GM18507 (cell line): Measurements from ENCODE around the gene TLK1.
A peak's percentile ranks its signal among the peaks of the same experiment; 100 is the strongest.
"Not testable (repeated sequence)": the region's sequence is repeated elsewhere in the genome, so short reads cannot be mapped to it uniquely, and the experiment has no call there.

Experiments used
- DNase-seq: peaks from one replicate; pipeline ENCODE4 v3.0.0; 2011; ENCODE audit warnings: low read depth; ENCODE audit not compliant: insufficient read length; ENCODE audit errors: extremely low spot score
- FAIRE-seq: peaks from 2 replicates; lab custom pipeline; 2011; peaks lifted over from hg19 to GRCh38; lab: Jason Lieb, UNC

The TLK1 gene

DNA sequence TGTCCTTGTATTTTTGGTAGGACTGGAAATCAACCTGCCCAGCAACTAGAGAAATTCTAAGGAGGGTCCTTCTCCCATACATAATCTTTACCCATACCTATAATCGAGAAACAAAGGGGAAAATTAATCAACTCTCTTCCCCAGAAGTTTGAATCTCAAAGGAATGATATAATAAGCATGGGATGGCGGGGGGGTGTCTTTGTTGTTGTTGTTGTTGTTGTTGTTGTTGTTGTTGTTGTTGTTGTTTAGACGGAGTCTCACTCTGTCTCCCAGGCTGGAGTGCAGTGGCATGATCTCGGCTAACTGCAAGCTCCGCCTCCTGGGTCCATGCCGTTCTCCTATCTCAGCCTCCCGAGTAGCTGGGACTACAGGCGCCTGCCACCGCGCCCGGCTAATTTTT lies 69.2 kb downstream of the TLK1 start:
- FAIRE-seq = not testable (repeated sequence)

DNA sequence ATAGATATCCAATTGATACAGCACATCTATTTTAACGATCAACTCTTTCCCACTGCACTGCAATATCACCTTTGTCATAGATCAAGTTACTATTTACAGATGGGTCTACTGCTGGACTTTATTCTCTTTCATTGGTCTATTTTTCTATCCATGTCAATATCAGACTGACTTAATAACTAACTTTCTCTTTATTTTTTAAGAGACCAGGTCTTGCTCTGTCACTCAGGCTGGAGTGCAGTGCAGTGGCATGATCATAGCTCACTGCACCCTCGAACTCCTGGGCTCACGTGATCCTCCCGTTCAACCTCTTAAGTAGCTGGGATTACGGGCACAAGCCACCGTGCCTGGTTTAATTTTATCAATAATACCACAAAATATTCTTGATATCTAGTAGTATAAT lies 71.2 kb downstream of the TLK1 start:
- FAIRE-seq = no peak

More for the DNA sequence above, 69.2 kb downstream of the TLK1 start:
- DNase-seq = not testable (repeated sequence)

DNA sequence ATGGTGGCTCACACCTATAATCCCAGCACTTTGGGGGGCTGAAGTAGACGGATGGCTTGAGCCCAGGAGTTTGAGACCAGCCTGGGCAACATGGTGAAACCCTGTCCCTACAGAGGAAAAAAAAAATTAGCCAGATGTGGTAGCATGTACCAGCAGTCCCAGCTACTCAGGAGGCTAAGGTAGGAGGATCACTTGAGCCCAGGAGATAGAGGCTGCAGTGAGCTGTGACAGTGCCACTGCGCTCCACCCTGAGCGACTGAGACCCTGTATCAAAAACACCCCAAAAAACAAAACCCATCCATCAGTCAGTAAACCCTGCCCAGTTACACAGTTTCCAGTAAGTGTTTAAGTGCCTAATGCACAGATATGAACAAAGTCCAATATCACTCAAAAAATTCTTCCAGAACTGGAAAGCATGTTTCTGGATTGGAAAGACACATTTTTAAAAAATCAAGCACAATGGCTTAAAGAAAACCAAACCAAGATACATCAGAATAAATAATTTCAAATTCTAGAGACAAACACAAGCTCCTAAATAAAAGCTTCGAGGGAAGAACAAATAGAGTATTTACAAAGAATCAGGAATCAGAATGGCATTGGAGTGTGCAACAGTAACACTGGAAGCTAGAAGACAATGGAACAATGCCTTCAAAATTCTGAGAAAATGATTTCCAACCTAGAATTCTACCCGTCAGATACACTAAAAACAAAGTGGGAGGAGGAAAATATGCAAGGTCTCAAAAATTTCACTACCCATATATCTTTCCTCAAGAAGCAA lies 72.4 kb downstream of the TLK1 start:
- DNase-seq (no peak), FAIRE-seq (no peak)

More for the DNA sequence above, 71.2 kb downstream of the TLK1 start:
- DNase-seq = no peak

DNA sequence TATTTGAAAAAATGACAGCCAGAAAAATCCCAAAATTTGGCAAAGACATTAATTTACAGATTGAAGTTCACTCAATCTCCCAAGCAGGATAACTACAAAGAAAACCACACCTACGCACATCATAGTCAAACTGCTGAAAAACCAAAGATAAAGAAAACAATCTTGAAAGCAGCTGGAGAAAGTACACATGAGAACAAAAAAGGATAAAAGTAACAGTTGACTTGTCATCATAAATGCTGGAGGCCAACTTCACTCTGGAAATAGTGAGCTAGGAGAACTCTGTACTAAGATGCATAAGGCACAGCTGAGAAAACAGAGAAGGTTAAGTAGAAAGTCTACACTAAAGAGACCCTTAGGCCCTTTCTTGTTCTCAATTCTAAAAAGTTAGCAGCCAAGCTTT lies 73.1 kb downstream of the TLK1 start:
- no peak for DNase-seq
- peak; percentile 31 for FAIRE-seq

DNA sequence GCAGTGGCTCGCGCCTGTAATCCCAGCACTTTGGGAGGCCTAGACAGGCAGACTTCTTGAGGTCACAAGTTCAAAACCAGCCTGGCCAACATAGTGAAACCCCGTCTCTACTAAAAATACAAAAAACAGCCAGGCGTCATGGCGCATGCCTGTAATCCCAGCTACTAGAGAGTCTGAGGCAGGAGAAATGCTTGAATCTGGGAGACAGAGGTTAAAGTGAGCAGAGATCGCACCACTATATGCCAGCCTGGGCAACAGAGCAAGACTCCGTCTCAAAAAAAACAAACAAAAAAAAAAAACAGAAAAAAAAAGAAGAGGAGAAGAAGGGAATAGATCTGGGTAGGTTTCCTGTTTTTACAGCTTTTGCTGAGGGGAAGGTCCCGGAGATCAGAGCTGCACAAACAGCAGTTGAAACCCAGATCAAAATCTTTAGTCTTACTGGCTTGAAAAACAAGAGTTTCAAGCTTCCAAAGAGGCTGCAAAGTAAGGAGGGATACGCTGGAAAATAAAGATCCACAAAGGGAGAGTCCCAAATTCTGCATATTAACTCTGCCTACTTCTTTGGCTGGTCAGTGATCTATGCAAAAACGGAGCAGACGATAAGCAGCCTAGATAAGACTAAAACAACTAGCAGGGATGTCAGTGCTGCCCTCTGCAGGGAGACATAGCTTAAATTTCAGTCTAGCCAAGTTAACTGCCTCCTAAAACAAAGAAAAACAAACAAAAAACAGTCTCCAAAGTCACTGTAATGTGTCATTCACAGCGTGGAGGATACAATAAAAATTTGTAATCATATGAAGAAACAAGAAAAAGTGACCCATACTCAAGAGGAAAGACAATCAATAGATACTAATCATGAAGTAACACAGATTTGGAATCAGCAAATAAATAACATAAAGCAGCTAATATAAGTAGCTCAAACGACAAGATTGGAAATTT lies 74.1 kb downstream of the TLK1 start:
- FAIRE-seq (peak; percentile 88), DNase-seq (peak; percentile 9)

DNA sequence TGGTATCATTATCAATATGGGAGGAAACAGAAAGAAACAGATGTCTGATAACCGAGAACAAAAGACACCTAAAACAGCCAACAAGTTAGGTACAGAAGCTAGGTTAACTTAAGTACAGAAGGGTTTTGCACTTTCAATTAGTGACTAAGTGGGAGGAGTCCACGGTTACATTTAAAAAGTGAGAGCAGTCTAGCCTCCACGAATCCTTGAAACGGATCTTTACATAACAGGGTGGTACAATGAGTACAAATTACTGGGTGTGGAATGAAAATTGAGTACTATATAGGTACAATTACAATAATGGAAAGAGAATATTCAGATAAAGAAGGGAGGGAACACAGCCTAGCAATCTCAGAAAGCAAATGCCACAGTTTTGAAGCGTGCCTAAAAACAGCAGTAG lies 76.6 kb downstream of the TLK1 start:
- peak; percentile 31 for FAIRE-seq

DNA sequence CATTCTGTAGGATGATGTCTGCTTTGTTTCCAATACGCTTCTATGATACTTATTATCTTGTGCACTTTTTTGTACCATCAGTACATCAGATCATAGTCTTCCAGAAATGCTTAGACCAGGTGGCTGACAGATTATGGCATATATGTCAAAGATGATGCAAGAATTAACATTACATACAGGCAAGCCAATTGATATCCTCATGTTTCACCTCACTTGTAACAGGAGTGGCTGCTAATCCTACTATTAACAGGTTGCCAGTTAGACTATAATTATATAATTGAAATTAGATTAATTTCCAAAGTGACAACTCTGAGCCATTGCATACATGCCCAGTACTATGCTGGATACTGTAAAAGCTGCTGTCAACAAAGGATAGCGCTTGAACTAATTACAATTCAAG lies 77.2 kb downstream of the TLK1 start:
- FAIRE-seq (no peak), DNase-seq (no peak)

More for the DNA sequence above, 76.6 kb downstream of the TLK1 start:
- DNase-seq = no peak

DNA sequence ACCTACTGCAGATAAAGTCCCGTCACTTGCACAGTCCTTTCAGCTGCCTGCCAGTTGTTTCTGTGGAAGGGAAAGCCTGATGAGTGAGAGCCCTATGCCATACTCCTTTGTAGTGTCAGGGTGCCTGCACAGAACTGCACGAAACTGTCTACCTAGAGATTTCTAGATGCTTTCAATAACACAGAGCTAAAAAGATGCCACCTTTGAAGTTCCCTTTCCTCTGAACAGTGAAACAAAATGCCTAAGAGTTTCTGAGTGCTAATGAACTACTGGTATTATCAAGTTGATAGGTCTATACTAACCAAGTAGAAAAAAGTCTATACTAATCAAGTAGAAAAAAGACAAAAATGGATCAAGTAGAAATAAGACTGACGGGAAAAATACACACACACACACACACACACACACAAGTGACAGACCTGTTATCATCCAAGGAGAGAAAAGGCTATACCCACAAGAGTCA lies 79.0 kb downstream of the TLK1 start:
- DNase-seq = no peak
- no peak for FAIRE-seq

DNA sequence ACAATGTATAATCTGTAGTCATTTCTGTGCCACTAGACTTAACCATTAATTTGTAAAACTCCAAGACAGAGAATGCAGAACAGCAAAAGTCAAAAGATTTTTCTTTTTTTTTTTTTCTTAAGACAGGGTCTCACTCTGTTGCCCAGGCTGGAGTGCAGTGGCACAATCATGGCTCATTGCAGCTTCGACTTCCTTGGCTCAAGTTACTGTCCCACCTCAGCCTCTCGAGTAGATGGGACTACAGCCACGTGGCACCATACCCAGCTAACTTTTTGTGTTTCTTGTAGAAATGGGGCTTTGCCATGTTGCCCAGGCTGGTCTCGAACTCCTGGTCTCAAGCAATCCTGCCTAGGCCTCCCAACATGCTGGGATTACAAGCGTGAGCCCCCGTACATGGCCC lies 80.1 kb downstream of the TLK1 start:
- no peak for DNase-seq
- no peak for FAIRE-seq

DNA sequence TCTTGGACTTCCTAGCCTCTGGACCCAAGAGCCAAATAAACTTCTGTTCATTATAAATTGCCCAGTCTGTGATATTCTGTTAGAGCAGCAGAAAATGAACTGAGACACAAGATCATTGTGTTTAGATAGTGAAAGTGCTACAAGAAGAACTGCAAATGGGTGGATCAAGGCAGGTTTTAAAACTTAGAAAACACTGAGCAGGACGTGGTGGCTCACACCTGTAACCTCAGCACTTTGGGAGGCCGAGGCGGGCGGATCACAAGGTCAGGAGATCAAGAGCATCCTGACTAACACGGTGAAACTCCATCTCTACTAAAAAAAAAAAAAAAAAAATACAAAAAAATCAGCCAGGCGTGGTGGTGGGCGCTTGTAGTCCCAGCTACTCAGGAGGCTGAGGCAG lies 84.3 kb downstream of the TLK1 start:
- not testable (repeated sequence) for FAIRE-seq

DNA sequence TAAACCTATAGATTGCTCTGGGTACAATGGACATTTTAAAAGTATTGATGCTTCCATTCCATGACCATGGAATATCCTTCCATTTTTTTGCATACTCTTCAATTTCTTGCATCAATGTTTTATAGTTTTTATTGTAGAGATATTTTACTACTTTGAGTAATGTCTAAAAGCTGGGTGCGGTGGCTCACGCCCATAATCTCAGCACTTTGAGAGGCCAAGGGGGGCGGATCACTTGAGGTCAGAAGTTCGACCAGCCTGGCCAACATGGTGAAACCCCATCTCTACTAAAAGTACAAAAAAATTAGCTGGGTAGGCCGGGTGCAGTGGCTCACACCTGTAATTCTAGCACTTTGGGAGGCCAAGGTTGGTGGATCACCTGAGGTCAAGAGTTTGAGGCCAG lies 88.5 kb downstream of the TLK1 start:
- DNase-seq (no peak), FAIRE-seq (no peak)

More for the DNA sequence above, 84.3 kb downstream of the TLK1 start:
- DNase-seq = not testable (repeated sequence)

DNA sequence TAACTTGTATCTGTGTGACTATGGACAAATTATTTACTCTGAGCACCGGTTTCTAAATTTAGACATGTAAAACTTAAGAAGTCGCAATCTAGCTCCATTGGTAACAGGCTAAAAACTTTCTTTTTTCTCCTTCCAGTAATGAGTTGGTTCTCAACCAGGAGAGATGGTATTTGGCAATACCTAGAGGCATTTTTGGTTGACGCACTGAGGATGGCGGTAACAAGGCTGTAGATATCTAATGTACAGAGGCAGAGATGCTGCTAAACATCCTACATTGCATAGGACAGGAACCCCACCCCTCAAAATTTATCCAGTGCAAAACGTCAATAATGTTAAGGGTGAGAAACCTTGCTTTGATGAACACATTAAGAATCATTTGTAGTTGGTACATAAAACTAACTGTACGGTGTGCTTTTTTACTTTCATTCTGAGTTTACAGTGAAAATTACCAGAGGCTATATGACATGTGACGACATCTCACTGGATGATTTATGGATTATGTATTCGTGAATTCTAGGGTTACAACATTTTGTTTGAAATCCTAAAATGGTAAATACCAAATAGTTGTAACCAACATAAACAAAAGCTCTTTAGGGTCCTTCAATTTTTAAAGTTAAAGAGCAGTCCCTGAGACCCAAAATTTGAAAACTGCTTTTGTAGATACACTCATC lies 91.3 kb downstream of the TLK1 start:
- no peak for DNase-seq
- no peak for FAIRE-seq

DNA sequence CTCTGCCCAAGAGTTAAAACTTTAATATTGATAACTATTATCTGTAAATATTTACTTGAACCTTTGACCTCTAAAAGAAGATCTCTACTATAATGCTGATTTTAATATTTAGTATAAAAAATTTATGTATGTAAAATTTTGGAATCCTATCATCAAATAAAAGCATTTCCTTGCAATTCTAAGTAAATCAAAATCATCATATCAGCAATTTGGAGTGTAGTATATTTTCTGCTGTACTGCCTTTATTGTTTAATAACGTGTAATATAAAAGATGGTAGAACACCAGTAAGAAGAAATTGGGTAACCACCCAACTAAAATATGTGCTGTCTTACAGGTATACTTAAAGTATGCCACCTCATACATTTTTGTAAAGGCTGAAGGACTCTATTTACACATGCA lies 94.6 kb downstream of the TLK1 start:
- FAIRE-seq (peak; percentile 46), DNase-seq (no peak)

DNA sequence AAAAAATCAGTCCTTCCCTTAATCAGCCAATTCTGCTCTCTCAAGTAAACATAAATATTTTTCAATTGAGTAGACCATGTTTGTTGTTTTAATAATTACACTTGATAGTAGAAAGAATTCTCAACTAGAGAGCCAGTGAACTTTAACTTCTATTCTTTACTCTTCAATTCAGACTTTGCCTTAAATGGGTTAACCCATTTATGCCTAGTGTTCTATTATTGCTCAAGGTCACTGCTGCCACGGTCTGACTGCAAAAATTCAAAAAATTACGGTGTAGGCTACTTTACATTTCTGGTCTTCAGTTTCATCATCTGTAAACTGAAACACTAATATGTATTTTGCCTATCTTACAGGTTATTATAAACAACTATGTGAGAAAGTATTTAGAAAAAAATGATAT lies 103.1 kb downstream of the TLK1 start:
- FAIRE-seq = peak; percentile 33
- DNase-seq = no peak

DNA sequence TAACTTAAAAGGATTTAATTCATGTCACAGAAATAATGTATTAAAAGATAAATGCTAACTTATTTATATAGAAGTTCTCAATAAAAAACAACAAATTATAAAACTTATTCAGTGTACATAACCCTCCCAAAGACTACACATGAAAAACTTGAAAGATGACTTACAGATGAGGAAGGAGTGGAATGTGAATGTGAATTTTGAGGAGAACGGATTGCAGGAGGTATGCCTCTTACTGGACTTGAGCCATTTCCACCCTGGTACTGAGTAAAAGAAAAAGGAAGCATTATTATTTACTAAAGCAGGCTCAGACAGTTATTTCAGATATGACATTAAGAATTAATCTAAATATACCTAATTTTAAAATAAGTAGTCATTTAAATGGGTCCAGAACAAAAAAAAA lies 104.4 kb downstream of the TLK1 start:
- FAIRE-seq (no peak), DNase-seq (no peak)

DNA sequence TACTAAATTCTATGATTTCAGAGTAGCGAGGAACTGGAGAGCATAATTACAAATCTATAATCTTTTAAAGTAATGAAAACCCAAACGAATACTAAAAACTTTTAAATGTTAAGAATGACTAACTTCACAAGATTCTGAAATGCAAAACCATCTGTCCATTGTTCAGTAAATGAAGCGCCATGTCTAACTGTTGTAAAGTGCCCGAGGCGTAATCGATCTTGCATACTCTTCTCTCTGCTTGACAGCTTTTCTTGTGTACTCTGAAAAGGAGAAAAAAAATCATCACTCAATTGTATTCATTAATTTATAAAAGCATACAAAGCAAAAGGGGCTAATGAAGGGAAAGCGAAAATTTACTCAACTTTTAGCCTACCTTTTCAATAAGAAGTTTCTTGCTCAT lies 111.0 kb downstream of the TLK1 start:
- FAIRE-seq (no peak), DNase-seq (no peak)

DNA sequence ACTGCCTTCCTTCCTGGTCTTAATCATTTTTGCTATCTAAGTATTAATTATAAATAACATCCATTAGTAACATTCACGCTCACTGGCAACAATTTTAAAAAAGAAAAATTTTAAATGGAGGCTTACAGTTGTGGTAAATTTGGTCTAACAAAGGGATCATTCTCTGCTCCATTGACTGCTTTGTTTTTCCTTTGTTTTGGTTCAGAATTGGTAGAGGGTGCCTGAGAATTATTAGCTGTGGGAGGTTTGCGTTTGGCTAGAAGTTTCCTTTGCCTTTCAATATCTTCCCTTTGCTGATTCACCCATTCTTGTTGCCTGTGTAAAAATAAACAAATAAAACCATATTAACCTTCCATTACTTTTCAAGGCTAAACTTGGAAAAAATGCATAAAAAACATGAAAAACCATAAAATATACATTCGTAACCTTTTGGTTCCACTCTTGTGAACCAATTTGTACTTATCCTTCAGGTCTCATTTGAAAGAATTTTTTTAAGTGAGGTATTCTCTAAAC lies 114.6 kb downstream of the TLK1 start:
- DNase-seq (no peak), FAIRE-seq (no peak)

DNA sequence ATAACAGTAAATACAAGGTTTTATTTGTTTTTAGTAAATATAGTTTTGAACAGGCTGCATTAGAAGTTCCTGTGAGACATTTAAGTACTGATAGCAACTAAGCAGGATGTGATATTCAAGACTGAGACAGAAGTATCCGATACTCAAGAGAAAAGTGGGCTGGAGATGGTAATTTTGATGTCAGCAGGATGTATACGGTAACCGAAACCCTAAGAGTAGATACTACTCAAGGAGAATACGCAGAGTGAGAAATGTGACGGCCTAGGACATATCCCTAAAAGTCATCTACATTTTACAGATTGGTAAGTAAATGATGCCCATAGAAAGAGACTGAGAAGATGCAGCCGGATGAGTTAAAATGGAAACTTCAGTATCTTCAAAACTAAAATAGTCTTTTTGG lies 116.3 kb downstream of the TLK1 start:
- no peak for DNase-seq
- no peak for FAIRE-seq

DNA sequence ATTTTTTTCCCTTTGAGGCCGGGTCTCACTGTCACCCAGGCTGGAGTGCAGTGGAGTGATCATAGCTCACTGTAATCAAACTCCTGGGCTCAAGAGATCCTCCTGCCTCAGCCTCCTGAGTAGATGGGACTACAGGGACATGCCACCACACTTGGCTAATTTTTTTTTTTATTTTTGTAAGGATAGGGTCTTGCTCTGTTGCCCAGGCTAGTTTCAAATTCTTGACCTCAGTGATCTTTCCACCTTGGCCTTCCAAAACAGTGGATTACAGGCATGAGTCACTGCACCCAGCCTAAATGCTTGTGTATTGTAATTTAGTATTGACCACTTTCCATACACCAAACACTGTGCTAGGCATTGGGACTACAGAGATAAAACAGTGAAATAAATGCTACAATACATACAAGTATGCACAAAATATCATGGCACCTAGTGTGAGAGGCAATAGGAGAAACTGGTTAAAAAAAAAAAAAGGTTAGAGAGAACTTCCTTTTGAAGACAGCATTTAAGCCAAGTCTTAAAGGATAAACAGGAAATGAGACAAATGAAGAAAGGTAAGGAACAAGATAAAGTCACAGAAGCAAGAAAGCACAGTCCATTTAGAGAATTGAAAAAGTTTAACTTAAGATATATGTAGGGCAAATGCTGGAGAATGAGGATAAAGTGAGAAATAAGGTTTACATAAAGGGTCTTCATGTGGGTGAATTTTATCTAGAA lies 118.3 kb downstream of the TLK1 start:
- FAIRE-seq (no peak), DNase-seq (no peak)
